Measurements from ENCODE around the gene NUP210.

- no peak for TF ChIP-seq CTCF (IDR thresholded peaks at IDR 0.05)
- no peak for TF ChIP-seq POLR2A (IDR thresholded peaks at IDR 0.05)
Measured at GRCh38 chr3:13388816-13389215, 31.3 kb downstream of the NUP210 start.

All from thyroid gland (tissue), 4 donors.